ENCODE measurements around the gene BHMT2.

Gene BHMT2

DNA sequence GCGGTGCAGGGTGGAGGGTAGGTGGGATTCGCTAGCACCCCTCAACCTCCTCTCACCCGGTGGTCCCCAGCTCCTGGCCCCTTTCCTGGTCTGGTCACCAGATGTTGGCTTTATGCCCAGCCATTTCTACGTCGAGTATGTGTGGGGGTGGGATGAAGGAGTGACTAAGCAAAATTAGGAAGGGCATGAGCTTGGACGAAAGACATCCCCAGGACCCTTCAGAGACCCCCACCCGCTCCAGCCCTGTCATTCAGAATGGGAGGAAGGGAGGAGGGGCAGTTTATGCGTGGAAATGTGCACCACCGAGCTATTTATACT lies 742 bp downstream of the BHMT2 start:
- DNase-seq (ENCODE audit: low read depth), result no peak

GRCh38 chr5:79074641-79075040 lies 5.1 kb downstream of the BHMT2 start:
- DNase-seq (ENCODE audit: low read depth), result no peak

GRCh38 chr5:79075646-79076426 lies 6.3 kb downstream of the BHMT2 start:
- no peak for DNase-seq (ENCODE audit: low read depth)

DNA sequence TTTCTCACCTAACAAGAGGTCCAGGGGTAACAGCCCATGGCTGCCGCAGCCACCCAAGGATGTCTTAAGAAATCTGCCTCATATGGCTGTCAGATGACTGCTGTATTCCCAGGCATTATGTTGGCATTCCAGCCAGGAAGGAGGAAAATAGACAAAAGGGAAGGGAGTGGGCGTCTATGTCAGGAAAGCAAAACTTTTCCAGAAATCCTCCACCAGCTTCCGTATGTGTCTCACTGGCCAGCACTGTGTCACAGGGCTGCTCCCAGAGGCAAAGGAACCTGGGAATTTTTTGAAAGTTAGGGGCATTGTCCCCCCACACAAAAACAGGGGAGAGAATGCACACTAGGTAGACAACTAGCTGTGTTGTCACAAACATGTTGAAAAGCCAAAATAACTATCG lies 7.3 kb downstream of the BHMT2 start:
- DNase-seq (ENCODE audit: low read depth), result no peak

DNA sequence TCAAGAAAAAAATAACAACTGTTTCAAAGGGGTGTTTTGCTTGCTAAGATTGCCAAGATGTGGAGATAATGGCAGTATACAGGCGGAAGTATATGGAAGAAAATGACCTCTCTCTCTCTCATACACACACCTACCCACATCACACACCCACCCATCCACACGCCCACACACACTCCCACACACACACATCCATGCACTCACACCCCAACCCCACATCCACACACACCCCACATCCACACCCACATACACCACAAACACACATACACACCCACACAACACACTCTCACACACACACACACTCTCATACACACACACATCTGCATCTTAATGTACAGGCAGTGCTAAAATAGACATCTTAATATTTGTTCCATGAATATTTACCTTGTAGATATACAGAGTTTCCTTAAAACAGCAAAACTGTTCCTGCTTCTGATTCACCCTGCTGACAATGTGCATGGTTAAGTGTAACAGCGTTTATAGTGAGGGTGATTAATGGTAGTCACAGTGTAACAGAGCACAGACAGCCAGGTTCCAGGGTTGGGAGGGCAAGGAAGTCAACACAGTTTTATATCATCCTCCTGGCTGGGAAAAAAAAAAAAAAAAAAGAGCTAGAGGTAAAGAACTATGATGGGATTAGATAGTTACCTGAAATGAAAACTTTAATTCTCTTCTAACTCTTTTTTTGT lies 8.3 kb downstream of the BHMT2 start:
- no peak for DNase-seq (ENCODE audit: low read depth)

GRCh38 chr5:79080804-79081203 lies 11.2 kb downstream of the BHMT2 start:
- no peak for DNase-seq (ENCODE audit: low read depth)

DNA sequence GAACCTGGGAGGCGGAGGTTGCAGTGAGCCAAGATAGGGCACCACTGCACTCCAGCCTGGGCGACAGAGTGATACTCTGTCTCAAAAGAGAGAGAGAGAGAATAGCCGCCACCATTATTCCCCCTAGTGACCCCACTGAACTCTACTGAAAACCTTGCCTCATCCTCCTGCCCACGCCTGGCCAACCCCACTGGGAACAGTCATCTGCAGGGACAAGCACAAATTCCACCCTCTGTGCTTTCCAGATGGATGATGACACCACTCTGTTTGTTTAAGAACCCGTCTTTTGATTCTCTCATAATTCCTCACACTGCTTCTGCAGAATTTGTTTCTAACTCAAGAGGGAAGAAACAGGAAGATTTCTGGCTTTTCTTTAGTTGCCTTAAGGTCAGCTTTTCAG lies 12.2 kb downstream of the BHMT2 start:
- DNase-seq (ENCODE audit: low read depth), result no peak

GRCh38 chr5:79086116-79086515 lies 16.5 kb downstream of the BHMT2 start:
- no peak for DNase-seq (ENCODE audit: low read depth)

DNA sequence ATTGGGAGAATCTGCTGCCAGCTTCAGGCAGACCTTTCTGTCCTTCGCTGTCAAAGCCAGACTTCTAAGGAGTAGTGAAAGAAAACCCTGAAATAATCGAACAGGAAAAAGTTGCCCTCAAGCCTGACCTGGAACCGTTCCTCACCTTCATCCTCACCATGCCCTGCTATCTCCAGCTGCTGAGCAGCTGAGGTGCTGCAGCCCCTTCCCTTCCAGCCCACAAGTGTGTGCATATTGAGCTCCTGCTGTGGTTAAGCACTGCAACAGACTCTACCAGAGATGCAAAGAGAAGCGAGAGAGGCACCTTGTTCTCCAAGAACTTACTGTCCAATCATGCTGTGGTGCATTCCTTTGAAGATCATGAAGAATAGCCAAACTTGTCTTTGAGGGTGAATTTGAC lies 18.9 kb downstream of the BHMT2 start:
- DNase-seq (ENCODE audit: low read depth), result no peak

- DNase-seq (ENCODE audit: low read depth), result no peak
These were observed 21.5 kb downstream of the BHMT2 start for GRCh38 chr5:79091064-79091463.

DNA sequence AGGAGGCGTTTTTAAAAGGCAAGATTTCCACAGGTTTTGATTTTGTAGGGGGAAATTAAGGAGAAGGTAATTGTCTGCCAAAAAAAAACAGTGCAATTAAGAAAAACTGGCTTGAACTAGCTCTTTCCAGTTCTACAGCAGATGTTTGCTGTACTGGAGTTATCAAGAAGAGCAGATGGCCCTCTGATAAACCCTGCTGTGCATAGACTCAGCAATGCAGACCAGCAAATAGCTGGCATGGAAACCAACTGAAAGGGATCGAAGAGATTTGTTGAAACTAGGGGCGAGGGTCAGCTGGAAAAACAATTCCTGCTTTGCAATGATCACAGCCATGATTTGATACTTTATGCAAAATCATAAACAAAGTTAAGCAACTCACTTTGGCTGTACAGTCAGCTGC lies 24.2 kb downstream of the BHMT2 start:
- DNase-seq (ENCODE audit: low read depth), result no peak

DNA sequence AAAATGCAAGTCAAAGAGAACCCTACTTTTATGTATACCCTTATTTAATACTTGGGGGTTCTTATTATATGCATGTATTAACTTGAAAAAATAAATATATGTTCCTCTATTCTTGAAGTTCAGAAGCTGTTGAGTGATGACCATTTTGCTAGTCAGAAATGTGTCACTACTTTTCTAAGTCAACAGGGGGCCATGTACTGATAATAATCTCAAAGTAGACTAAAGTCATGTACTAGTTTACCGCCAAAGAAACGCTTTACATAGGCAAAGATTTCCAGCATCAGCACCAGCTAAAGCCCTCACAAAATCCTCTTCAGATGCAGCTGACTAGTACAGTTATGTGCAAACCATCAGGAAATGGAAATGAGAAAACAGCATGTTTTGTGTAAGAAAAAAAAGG lies 36.3 kb downstream of the BHMT2 start:
- DNase-seq (ENCODE audit: low read depth), result no peak

DNA sequence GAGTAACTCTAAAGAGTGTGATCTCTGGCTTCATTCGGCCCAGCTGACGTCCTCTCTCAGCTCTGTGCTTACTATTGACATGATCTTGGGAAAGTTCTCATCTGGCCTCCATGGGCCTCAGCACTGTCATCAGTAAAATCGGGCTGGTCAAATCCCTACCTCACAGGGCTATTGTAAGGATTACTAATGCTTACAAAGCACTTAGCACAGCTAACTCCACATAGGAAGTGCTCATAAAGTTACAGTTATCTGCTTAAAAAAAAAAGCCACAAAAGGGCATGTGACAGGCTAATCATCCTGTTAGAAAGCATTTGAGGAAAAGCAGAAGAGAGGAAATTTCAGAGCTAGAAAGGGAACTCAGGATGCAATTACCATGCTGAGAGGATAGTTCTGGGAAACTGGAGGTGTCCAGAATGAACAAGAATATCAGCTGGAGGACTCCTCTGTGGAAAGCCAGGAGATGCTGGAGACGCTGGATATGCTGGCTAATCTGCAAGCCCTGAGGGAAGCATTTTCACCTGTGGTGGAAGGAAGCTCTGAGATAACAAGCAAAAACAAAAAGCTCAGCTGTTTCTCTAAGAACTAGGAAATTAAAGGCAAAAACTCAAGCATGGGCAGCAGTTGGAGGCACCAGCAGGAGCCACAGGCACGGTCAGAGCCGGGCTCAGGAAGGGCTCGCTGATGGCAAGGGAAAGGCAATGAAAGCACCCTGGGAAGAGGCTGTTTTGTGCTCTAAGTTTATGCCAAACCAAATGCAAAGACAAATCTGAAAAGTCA lies 37.6 kb downstream of the BHMT2 start:
- no peak for DNase-seq (ENCODE audit: low read depth)

- DNase-seq (ENCODE audit: low read depth), result no peak
These were observed 38.5 kb downstream of the BHMT2 start for GRCh38 chr5:79108086-79108485.

GRCh38 chr5:79108792-79109191 lies 39.2 kb downstream of the BHMT2 start:
- no peak for DNase-seq (ENCODE audit: low read depth)

DNA sequence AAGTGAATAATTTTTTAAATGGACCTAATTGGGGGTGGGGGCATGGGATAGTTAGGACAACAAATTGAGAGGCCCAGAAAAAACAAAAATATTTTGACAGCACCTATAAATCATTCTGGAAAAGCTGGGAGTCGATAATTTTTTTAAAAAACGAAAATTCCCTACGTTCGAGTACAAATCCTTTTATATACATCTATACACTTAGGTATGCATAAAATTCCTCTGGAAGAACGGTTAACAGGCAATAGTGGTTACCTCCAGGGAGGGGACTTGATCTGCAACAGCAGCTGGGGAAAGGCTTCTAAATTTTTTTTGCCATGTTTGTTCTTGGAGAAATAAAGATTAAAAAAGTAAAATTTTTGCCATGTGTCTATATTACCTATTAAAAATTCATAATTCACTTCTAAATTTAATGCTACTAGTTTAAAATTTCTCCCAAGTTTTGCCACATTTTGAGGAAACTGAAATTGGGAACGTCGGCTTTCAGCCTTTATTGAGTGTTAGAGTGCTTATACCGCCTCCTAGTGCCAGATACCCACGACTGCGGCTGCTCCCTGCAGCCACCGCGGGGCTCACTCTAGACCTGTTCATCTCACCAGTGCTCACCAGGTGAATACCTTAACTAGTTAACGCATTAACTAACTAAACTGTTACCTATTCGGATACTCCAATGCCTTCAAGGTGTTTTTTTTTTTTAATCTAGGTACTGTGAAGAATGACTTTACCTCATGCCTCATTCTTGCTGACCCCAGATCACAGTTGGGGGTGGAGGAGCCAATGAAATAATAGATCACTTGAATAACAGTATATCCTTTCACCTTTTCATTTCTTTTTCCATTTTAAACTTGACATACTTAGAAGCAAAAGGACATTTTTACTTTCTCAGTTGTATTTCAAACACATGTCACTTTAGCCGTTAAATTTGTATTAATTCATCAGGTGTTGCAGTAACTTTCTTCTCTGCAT lies 40.2 kb downstream of the BHMT2 start:
- DNase-seq (ENCODE audit: low read depth), result no peak

- no peak for DNase-seq (ENCODE audit: low read depth)
These were observed 41.9 kb downstream of the BHMT2 start, which contains the start of gene BHMT for GRCh38 chr5:79111387-79111959. Gene BHMT, plus strand, starts transcription at chr5:79111809. Its CDS starts 77 bp downstream, at chr5:79111886.

GRCh38 chr5:79111960-79112702 lies 42.6 kb downstream of the BHMT2 start:
- DNase-seq (ENCODE audit: low read depth), result no peak

GRCh38 chr5:79112703-79113058 lies 43.1 kb downstream of the BHMT2 start:
- DNase-seq (ENCODE audit: low read depth), result no peak

GRCh38 chr5:79119486-79119885 lies 49.9 kb downstream of the BHMT2 start:
- no peak for DNase-seq (ENCODE audit: low read depth)

GRCh38 chr5:79120221-79120620 lies 50.7 kb downstream of the BHMT2 start:
- no peak for DNase-seq (ENCODE audit: low read depth)

All from activated gamma-delta T cell treated with anti-CD3 and anti-CD28 coated beads, Interleukin-2, amount 50 U/mL, for 16 hours (primary cell).